ENCODE results near the gene ANO9.

Gene ANO9
- total RNA-seq: 139 to 207 (median 192) reads per million in 4 donors

DNA sequence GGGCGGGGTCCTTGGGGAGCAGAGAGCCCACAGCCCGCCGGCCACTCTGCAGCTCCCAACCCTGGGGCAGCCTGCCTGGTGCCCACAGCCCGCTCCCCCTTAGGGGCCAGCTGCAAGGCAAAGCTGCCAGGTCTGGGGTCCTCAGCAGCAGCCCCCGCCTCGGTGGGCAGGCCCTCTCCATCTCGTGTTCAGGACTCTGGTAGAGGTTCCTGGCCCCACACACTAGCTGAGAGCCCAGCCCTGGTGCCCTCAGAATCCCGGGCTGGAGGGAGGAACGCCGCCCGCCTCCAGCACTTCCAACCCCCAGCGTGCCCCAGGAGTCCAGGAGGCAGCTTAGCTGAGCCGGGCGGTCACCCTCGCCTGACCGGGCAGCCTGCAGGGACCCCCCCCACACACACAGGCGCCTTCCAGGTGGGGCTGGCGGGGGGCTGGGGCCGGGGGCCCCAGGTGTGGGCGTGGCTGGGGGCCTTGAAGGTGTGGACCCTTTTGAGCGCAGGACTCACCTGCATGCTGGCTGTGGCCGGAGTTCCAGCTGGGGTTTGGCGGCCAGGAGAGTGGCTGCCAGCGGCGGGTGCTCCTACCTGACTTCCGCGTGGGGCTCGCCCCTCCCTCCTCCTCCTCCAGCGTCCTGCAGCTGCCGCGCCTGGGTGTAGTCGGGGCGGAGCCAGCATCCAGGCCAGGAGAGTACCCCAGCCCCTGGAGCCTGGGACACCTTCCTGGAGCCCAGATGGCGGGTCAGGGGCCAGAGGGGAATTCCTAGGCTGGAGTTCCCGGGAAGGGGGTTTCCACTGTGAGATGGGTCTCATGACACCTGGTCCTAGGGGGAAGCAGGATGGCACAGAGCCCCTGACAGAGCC is at the start of gene ANO9:
Gene ANO9 (minus strand): TSS at position 594 of the 857 bp plus-strand sequence. CDS start 85 bp downstream, at position 509.
- DNase-seq: peak; percentile 54 to 65 (median 58)

DNA sequence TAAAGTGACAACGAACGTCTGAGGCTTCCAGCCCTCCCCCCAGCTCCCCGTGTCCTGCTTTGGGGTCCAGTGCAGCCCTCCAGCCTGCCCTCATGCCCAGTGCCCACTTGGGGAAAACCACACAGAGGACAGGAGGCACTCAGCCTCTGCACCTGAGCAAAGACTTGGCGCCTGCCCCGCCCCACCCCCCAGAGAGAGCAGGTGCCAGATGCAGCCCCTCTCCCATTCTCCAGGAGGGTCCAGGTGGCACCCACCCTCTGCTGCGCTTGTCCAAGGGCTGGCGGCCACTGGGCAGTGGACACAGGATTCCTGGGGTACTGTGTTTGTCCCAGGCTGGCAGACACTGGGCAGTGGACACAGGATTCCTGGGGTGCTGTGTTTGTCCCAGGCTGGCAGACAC is 49.5 kb upstream of the ANO9 start:
- no peak for DNase-seq

GRCh38 chr11:490930-491260 is 49.1 kb upstream of the ANO9 start:
- DNase-seq: no peak

- no peak for DNase-seq
Observed at GRCh38 chr11:490186-490929, 48.5 kb upstream of the ANO9 start.

GRCh38 chr11:489610-490185 is 47.9 kb upstream of the ANO9 start:
- DNase-seq: no peak

DNA sequence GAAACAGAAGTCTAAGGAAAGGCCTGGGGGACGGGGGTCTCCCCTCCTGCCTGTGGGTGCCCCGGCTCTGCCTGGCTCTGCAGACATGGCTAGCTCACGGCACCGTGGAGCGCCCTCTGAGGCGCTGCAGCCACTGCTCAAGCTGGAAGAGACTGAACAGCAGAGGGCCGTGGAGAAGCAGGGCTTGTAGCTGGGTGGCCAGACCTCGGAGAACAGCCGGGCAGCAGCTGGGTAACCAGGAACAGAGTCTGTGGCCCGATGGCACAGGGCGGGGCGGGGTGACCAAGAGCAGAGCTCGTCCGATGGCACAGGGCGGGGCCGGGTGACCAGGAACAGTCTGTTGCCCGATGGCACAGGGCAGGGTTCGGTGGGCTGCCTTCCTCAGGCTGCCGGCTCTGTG is 47.2 kb upstream of the ANO9 start:
- DNase-seq: no peak

DNA sequence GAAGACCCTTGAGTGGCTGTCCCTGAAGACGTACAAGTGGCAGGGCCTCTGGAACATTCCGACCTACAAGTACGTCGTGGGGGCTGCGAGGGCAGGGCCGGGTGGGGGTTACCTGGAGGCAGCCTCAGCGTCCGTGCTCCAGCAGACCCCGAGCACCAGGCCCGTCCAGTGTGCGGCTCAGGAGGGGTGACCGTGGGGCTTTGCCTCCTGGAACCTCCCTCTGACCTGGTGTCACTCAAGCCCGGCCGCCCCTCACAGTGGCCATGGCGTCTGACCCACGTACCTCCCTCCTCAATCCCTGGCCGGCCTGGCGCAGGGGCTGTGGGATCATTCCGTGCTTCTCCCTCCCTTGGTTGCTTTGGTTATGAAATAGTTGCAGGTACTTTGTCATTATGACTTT is 46.8 kb upstream of the ANO9 start:
- DNase-seq: no peak

DNA sequence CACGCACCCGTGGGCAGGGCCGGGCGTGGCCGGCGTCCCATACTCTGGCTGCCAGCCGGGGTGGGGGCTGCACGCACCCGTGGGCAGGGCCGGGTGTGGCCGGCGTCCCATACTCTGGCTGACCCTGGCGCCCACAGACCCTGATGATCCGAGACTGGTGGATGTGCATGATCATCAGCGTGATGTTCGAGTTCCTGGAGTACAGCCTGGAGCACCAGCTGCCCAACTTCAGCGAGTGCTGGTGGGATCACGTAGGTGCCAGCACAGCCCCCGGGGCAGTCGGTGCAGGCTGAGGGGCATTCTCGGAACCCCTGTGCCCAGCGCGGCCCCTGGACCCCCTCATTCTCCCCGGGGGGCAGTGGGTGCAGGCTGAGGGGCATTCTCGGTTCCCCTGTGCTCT is 46.3 kb upstream of the ANO9 start:
- no peak for DNase-seq

DNA sequence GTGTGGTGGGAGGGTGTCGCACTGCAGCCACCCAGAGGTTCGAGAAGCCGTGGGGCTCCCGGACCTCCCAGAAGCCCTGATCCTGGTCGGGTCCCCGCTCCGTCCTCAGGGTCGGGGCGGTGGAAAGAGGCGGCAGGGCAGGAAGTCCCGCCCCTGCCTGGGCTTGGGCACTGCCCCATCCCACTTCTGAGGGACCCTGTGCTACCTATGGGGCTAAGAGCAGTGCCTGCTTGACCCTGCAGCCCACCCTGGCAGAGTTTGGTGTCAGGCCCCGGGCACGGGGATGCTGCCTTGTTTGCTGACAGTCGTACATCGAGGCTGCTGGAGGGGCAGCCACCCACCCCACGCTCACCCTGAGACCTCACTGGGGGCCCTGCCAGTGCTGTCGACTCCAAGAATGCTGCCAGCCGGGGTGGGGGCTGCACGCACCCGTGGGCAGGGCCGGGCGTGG is 45.8 kb upstream of the ANO9 start:
- no peak for DNase-seq

DNA sequence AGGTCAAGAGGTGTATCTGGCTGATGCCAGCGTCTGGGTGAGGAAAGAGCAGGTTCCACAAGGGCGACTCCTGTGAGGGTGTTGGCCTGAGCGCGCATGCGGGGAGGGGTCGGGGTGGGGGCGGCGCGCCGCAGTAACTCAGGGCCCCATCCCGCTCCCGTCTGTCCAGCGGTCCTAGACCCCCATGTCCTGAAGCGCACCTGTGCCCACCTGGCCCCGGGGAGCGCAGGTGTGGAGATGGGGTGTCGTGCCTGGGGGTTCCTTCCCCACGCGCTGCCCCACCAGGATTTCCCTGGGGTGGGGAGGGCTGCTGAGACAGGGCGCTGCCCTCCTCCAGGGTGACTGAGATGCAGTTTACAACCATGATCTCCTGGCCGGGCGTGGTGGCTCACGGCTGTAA is 44.4 kb upstream of the ANO9 start:
- no peak for DNase-seq

- no peak for DNase-seq
Observed at GRCh38 chr11:484616-485015, 42.8 kb upstream of the ANO9 start.

- DNase-seq: no peak
Observed at GRCh38 chr11:479311-479710, 37.5 kb upstream of the ANO9 start.

DNA sequence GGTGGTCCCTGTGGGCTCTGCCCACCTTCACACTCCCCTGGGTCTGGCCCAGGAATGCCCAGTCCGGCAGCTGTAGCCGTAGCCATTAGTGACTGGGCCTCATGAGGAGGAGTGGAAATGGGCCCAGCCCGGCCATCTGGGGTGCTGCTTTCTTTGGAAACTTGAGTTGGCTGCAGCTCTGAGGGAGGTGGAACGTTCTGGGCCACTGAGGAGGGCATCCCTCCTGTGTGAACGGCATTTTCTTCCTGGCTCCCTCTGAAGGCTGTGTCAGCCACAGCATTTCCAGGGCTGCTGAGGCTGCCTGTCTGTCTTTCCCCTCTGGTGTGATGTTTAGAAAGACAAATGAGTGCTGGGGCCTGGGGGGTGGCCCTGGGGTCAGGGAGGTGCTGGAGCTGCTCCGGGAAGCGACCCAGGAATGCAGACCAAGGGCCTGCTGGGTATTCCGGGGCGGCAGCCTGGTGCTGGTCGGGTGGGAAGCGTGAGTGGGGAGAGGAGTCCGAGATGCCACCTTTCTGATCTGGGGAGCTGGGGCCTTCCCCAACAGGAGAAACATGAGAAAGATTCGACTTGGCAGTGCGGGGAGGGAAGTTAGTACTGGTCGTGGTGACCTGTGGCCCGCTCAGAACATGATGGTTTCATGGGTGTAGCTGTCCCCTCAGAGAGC is 35.4 kb upstream of the ANO9 start:
- DNase-seq: no peak

DNA sequence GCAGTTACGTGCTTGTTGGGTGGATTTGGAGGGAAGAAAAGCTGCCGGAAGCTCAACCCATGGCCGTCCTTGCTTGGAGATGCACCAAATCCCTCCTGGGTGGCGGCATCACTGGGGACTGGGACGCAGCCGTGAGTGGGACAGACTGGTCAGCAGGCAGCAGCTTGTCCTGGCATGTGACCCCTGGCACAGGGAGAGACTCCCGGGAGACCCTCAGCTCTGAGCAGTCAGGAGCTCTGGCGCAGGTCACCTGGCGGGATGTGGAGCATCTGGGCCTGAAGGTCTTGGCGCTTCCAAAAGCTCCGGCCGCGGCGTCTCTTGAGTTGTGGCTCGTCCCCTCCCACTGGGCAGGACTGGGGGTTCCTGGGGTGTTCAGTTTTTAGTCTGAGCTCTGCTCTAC is 34.6 kb upstream of the ANO9 start:
- DNase-seq: no peak

DNA sequence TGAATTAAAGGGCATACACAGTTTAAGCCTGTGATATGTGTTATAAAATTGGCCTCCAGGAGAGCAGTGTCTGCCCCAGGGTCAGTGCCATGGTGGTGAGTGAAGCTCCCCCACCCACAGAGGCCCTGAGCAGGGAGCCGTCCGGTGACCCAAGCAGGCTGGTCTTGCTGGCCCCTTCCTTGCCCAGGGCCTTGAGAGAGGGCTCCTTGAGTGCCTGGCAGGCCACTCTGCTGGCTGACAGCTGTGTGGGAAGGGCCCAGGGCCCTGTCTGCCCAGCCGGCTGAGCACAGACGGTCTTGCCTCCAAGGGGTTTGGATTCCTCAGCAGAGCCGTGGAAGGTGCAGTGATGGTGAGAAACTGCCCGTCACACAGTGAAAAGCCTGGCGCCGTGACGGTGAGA is 34.1 kb upstream of the ANO9 start:
- no peak for DNase-seq

DNA sequence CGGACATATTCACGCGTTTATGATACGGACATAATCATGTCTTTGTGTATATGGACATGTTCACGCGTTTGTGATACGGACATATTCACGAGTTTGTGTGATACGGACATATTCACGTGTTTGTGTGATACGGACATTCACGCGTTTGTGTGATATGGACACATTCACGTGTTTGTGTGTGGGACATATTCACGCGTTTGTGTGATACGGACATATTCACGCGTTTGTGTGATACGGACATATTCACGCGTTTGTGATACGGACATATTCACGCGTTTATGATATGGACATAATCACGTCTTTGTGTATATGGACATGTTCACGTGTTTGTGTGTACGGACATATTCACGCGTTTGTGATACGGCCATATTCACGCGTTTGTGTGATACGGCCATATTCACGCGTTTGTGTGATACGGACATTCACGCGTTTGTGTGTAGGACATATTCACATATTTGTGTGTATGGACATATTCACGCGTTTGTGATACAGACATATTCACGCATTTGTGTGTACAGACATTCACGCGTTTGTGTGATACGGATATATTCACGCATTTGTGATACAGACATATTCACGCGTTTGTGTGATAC is 33.2 kb upstream of the ANO9 start:
- DNase-seq: no peak

- no peak for DNase-seq
Observed at GRCh38 chr11:473962-474785, 32.4 kb upstream of the ANO9 start.

- no peak for DNase-seq
Observed at GRCh38 chr11:473415-473814, 31.6 kb upstream of the ANO9 start.

GRCh38 chr11:472816-473215 is 31.0 kb upstream of the ANO9 start:
- no peak for DNase-seq

- DNase-seq: no peak
Observed at GRCh38 chr11:472272-472671, 30.5 kb upstream of the ANO9 start.

- DNase-seq: no peak
Observed at GRCh38 chr11:471468-472145, 29.8 kb upstream of the ANO9 start.
